ENCODE measurements around the gene TOE1.
"Not testable (repeated sequence)": the region's sequence is repeated elsewhere in the genome, so short reads cannot be mapped to it uniquely, and the experiment has no call there.

The TOE1 gene

GRCh38 chr1:45339789-45340558, at the start of gene TOE1, which contains the start of gene MUTYH:
Gene TOE1, plus strand, starts transcription at chr1:45340170. Its CDS starts 83 bp downstream, at chr1:45340253.
Gene MUTYH, minus strand, starts transcription at chr1:45340440. Its CDS starts 5,935 bp downstream, at chr1:45334505.
- DNase-seq (ENCODE audit: insufficient read length, low spot score) (peak; percentile 94), FAIRE-seq (no peak)
- peak; percentile 83 for TF ChIP-seq POLR2A (IDR thresholded peaks at IDR 0.05; ENCODE audit: low read depth, low read length)

GRCh38 chr1:45291002-45291401, 49.0 kb upstream of the TOE1 start:
- not testable (repeated sequence) for FAIRE-seq; DNase-seq (ENCODE audit: insufficient read length, low spot score)

- FAIRE-seq (no peak), DNase-seq (ENCODE audit: insufficient read length, low spot score) (no peak)
- no peak for TF ChIP-seq POLR2A (IDR thresholded peaks at IDR 0.05; ENCODE audit: low read depth, low read length)
Measured at GRCh38 chr1:45291716-45292115, 48.3 kb upstream of the TOE1 start.

GRCh38 chr1:45297666-45298356, 42.2 kb upstream of the TOE1 start:
- no peak for TF ChIP-seq POLR2A (IDR thresholded peaks at IDR 0.05; ENCODE audit: low read depth, low read length)
- DNase-seq (ENCODE audit: insufficient read length, low spot score) (no peak), FAIRE-seq (no peak)

GRCh38 chr1:45299296-45299695, 40.7 kb upstream of the TOE1 start:
- no peak for FAIRE-seq
- TF ChIP-seq POLR2A (IDR thresholded peaks at IDR 0.05; ENCODE audit: low read depth, low read length), result no peak
- DNase-seq (ENCODE audit: insufficient read length, low spot score), result no peak

GRCh38 chr1:45299981-45300668, 39.8 kb upstream of the TOE1 start:
- TF ChIP-seq POLR2A (IDR thresholded peaks at IDR 0.05; ENCODE audit: low read depth, low read length), result no peak
- DNase-seq (ENCODE audit: insufficient read length, low spot score) (peak; percentile 42), FAIRE-seq (no peak)

- no peak for TF ChIP-seq POLR2A (IDR thresholded peaks at IDR 0.05; ENCODE audit: low read depth, low read length)
- DNase-seq (ENCODE audit: insufficient read length, low spot score) (no peak), FAIRE-seq (no peak)
Measured at GRCh38 chr1:45300669-45300997, 39.3 kb upstream of the TOE1 start.

- no peak for TF ChIP-seq POLR2A (IDR thresholded peaks at IDR 0.05; ENCODE audit: low read depth, low read length)
- FAIRE-seq (no peak), DNase-seq (ENCODE audit: insufficient read length, low spot score) (no peak)
Measured at GRCh38 chr1:45302505-45303150, 37.3 kb upstream of the TOE1 start.

GRCh38 chr1:45303520-45304310, 36.3 kb upstream of the TOE1 start:
- FAIRE-seq, result no peak
- TF ChIP-seq POLR2A (IDR thresholded peaks at IDR 0.05; ENCODE audit: low read depth, low read length), result peak; percentile 64; the same call in 1 of the 2 replicates
- peak; percentile 89 for DNase-seq (ENCODE audit: insufficient read length, low spot score)

- no peak for TF ChIP-seq POLR2A (IDR thresholded peaks at IDR 0.05; ENCODE audit: low read depth, low read length)
- DNase-seq (ENCODE audit: insufficient read length, low spot score), result no peak
- no peak for FAIRE-seq
Measured at GRCh38 chr1:45304311-45305081, 35.5 kb upstream of the TOE1 start.

GRCh38 chr1:45305231-45305630, 34.7 kb upstream of the TOE1 start:
- no peak for TF ChIP-seq POLR2A (IDR thresholded peaks at IDR 0.05; ENCODE audit: low read depth, low read length)
- FAIRE-seq (no peak), DNase-seq (ENCODE audit: insufficient read length, low spot score) (no peak)

GRCh38 chr1:45306319-45306718, 33.7 kb upstream of the TOE1 start:
- DNase-seq (ENCODE audit: insufficient read length, low spot score) (no peak), FAIRE-seq (no peak)
- TF ChIP-seq POLR2A (IDR thresholded peaks at IDR 0.05; ENCODE audit: low read depth, low read length), result no peak

- no peak for TF ChIP-seq POLR2A (IDR thresholded peaks at IDR 0.05; ENCODE audit: low read depth, low read length)
- no peak for FAIRE-seq
- no peak for DNase-seq (ENCODE audit: insufficient read length, low spot score)
Measured at GRCh38 chr1:45306905-45307304, 33.1 kb upstream of the TOE1 start.

All from H54 (cell line).